ENCODE data around the gene ARL13A. TPM values are rescaled to one million over a fixed set of nuclear protein-coding genes. Genes with fewer than 3 reads are reported as not detected.
"Not testable (repeated sequence)": the region's sequence is repeated elsewhere in the genome, so short reads cannot be mapped to it uniquely, and the experiment has no call there.

The ARL13A gene
- polyA plus RNA-seq, 12 donors = 0.12 to 0.41 (median 0.33) TPM; not detected in 6

DNA sequence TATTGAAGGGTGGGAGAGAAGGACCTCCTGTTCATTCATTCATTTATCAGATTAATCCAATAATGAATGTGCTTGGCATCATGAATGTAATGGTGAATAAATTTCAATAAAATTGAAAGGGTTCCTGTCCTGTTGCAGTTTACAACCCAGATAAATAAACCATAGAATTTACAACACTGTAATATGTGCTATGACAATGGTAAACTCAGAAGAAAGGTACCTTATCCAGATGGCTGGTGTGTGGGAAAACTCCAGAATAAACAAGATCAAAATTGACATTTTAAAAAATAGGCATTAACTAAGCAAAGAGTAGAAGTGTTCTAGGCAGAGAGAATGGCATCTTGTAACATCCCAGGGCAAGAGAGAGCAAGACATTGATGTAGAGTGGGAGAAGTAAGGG lies 15.3 kb downstream of the ARL13A start:
- no peak for DNase-seq

DNA sequence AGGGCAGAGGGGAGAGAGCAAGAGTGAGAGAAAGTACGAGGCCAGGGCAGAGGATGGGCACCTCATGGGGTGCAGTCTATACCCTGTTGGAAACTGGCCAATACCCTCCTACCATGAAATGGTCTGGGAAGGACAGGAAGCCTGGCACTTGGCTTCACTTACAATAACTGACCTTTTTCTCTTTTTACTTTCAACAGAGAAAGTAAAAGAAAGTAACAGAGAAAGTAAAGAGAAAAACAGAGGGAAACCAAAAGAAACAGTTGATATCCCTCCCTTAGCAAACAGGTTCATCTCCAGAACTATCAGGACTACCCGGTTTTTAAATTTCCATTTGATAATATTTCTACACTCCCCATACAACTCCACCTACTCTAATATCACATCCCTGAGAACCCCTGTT lies 20.6 kb downstream of the ARL13A start:
- DNase-seq = no peak

- DNase-seq = no peak
Observed at GRCh38 chrX:100994352-100995281, 25.1 kb downstream of the ARL13A start.

- DNase-seq = no peak
Observed at GRCh38 chrX:100995469-100995868, 26.0 kb downstream of the ARL13A start.

DNA sequence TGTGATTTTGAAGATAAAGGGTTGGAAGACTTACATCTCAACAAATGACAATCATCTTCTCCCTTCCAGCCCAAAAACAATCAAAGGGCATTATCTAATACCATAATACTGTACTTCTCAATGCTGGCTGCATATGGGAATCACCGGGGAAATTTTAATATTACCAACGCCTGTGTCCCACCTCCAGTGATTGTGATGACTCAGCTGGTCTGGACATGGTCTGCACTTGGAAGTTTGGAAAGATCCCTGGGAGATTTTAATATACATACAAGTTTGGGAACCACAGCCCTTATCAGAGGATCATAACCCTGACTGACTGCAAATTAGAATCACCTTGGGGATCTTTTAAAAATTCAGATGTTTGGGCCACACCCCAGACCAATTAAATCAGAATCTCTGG lies 29.9 kb downstream of the ARL13A start:
- DNase-seq = no peak

DNA sequence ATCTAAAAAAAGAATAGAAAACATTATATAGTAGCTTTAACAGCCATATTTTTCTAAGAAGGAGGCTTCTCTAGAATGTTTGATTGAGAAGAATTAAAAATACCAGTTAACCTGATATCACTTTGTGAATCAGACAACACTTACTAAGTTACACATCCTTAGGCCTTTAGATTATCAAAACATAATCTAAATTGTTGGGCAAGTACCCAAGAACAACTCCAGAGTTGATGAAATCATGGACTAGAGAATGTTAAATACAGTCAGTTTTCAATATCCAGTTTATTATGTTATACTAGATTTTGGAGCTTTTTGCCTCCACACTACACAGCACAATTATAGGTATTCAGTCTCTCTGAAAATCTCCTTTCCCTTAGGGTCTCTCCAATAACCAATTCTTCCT lies 39.6 kb downstream of the ARL13A start:
- DNase-seq = no peak

DNA sequence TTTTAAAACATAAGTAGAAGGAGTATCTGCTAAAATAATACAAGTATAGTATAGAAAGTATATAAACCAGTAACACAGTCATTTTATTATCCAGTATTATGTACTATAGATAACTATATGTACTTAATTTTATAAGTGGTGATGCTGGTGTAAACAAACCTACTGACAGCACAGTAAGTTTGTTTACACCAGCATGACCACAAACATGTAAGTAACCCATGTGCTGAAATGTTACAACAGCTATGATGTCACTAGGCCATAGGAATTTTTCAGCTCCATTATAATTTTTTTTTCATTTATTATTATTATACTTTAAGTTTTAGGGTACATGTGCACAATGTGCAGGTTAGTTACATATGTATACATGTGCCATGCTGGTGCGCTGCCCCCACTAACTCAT lies 42.5 kb downstream of the ARL13A start:
- DNase-seq = not testable (repeated sequence)

DNA sequence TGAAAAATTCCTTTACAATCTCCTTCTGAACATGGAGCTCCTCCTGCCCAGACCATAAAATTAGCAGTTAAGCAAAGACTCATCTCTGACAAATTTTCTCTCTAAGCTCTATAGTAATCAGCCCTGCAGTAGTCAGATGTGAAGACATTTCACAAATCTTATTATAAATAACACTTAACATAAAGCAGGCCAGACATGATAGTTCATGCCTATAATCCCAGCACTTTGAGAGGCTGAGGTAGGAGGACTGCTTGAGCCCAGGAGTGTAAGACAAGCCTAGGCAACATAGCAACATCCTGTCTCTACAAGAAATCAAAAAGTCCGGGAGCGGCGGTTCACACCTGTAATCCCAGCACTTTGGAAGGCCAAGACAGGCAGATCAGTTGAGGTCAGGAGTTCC lies 52.5 kb downstream of the ARL13A start:
- DNase-seq = no peak

DNA sequence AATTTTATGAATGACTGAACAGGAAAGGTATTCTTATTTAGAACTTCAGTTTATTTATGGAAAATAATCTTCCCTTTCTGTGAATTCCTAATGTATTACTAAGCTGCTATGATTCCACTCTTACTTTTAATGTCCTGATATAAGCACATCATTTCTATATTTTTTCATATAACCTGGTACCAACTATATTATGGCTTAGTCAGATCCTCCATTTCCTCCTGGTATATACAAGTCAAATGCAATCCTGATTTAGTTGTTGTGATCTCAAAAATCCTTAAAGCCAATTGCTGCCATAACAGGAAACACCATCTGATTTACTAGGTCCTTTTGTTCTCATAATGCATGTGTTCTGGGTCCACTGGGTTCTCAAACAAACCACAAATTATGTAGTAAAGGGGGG lies 55.6 kb downstream of the ARL13A start:
- no peak for DNase-seq

- DNase-seq = no peak
Observed at GRCh38 chrX:101028562-101028961, 59.1 kb downstream of the ARL13A start.

DNA sequence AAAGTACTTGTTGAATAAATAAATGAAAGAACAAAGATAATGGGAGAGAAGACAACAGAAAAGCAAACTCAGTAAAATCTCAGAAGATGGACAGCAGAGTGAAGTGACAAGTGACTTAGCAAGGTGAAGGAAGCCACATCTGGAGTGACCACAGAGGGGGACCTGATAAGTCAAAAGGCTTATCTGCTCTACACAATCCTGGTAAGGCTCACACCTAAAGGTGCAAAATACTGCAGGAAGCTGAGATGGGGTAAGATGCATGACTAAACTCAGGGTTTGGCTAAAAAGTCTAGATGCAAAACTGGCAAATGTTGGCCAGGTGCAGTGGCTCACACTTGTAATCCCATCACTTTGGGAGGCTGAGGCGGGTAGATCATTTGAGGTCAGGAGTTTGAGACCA lies 60.2 kb downstream of the ARL13A start:
- DNase-seq = no peak

GRCh38 chrX:101037231-101037630 lies 67.7 kb downstream of the ARL13A start:
- no peak for DNase-seq

DNA sequence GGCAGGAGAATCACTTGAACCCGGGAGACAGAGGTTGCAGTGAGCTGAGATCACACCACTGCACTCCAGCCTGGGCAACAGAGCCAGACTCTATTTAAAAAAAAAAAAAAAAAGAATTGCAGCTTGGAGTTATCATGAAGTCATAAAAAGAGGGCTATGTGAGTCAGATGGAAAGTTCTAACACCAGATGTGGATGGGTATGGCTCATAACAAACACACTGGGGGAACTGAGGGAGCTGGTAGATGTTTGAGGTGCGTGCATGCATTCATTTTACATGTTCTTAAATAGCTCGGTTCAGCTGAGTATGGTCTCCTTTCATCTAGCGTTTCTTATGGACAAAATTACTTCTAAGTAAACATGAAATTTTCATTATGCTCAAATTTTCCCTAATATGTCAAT lies 70.7 kb downstream of the ARL13A start:
- no peak for DNase-seq

Other genes with a start within 250 kb of the ARL13A start
- gene SYTL4, start 237.6 kb upstream of the ARL13A start, polyA plus RNA-seq (ENCODE audit: insufficient read length in 12 of 12) = 10 to 100 TPM in 1 of 12 donors, 1 to 10 TPM in 10, not detected in 1; 4.1 to 10.7 (median 8.4) TPM
- gene CSTF2, start 149.3 kb upstream of the ARL13A start, polyA plus RNA-seq (ENCODE audit: insufficient read length in 12 of 12) = 10 to 100 TPM in 8 of 12 donors, 1 to 10 TPM in 2, not detected in 2; 8.7 to 15.0 (median 11.0) TPM
- gene NOX1, start 95.3 kb upstream of the ARL13A start, polyA plus RNA-seq (ENCODE audit: insufficient read length in 12 of 12) = 1 to 10 TPM in 1 of 12 donors, under 1 TPM in 10, not detected in 1; 0.07 to 8.4 (median 0.45) TPM
- 1 to 10 TPM in 1 of 12 donors, under 1 TPM in 4, not detected in 7; 0.07 to 1.5 (median 0.37) TPM for gene XKRX, start 40.8 kb upstream of the ARL13A start, polyA plus RNA-seq (ENCODE audit: insufficient read length in 12 of 12)
- gene TRMT2B, start 82.4 kb downstream of the ARL13A start, polyA plus RNA-seq (ENCODE audit: insufficient read length in 12 of 12) = 1 to 10 TPM in 11 of 12 donors, not detected in 1; 6.7 to 9.6 (median 8.5) TPM
- 1 to 10 TPM in 11 of 12 donors, not detected in 1; 2.1 to 8.1 (median 2.5) TPM for gene TMEM35A, start 109.2 kb downstream of the ARL13A start, polyA plus RNA-seq (ENCODE audit: insufficient read length in 12 of 12)
- gene CENPI, start 128.5 kb downstream of the ARL13A start, polyA plus RNA-seq (ENCODE audit: insufficient read length in 12 of 12) = 1 to 10 TPM in 11 of 12 donors, not detected in 1; 2.9 to 7.7 (median 6.3) TPM